GM23248 (cell line): ENCODE data around the gene ZCCHC24.

Experiments
- EZH2 ChIP-seq: fragments of 200-600 bp; sonication (generic); IDR thresholded peaks from 2 replicates; pipeline ENCODE4 v1.6.1; 2018; ENCODE audit warnings: antibody characterized with exemption, mild to moderate bottlenecking; ENCODE audit not compliant: insufficient read depth, poor library complexity, severe bottlenecking
- EZH2phosphoT487 ChIP-seq: fragments of 200-600 bp; sonication (generic); IDR thresholded peaks from 2 replicates; pipeline ENCODE4 v1.6.1; 2018; ENCODE audit warnings: antibody characterized with exemption, moderate library complexity, mild to moderate bottlenecking, low read depth; ENCODE audit not compliant: insufficient read depth

DNA sequence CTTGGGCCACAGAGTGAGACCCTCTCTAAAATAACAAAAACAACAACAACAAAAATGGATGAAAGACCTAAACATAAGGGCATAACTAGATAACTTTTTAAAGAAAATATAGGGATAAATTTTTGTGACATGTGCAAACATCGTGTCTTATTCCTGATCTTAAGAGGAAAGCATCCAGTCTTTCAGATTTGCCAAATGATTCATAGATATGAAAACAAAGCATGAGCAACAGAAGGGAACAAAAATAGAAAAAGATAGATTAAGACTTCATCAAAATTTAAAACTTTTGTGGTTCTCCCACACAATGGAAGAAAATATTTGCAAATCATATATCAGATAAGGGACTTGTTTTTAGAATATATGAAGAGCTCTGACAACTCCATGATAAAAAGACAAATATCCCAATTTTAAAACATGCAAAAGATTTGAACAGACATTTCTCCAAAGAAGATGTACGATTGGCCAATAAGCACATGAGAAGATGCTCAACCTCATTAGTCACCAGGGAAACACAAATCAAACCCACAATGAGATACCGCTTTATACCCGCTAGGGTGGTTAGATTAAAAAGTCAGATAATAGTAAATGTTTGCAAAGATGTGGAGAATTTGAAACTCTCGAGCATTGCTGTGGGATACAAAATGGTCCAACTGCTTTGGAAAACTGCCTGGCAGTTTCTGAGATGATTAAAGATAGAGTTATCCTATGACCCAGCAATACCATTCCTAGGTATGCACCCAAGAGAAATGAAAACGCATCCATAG, 77.8 kb downstream of the ZCCHC24 start:
- TF ChIP-seq EZH2 (no peak), EZH2phosphoT487 (no peak)
